Lower lobe of right lung (tissue), 2 donors: ENCODE measurements around the gene ASCC3. TPM values are rescaled to one million over a fixed set of nuclear protein-coding genes. Genes with fewer than 3 reads are reported as not detected.

ENCODE experiments used
- ATAC-seq, 2 donors: fragments of 200-7000 bp; cut with Tn5 transposase; one replicate each; pipeline ENCODE4 v1.9.1; 2020 to 2022; ENCODE audit warnings: mild to moderate bottlenecking in 2 of 2, moderate library complexity in 2 of 2
- DNase-seq: peaks from one replicate; pipeline ENCODE4 v3.0.0-alpha.2; 2020
- H3K27ac ChIP-seq: fragments of 200-600 bp; one replicate; pipeline ENCODE4 v1.8.0; 2022
- H3K27me3 ChIP-seq: fragments of 200-600 bp; one replicate; pipeline ENCODE4 v1.8.0; 2022; ENCODE audit warnings: low read depth
- H3K36me3 ChIP-seq: fragments of 200-600 bp; one replicate; pipeline ENCODE4 v1.8.0; 2022; ENCODE audit warnings: mild to moderate bottlenecking
- H3K4me1 ChIP-seq: fragments of 200-600 bp; one replicate; pipeline ENCODE4 v1.8.0; 2022
- H3K4me3 ChIP-seq: fragments of 200-600 bp; one replicate; pipeline ENCODE4 v1.8.0; 2022; ENCODE audit warnings: mild to moderate bottlenecking
- H3K9me3 ChIP-seq: fragments of 200-600 bp; one replicate; pipeline ENCODE4 v1.8.0; 2022
- CTCF ChIP-seq: fragments of 200-600 bp; IDR thresholded peaks from one replicate; pipeline ENCODE4 v1.8.0; 2022; ENCODE audit warnings: antibody characterized with exemption, mild to moderate bottlenecking
- intact Hi-C: fragments of 100-400 bp; cut with DNase I; formaldehyde crosslinking; loops from one replicate; pipeline ENCODE4 v1.11.0; 2022
- total RNA-seq: library from RNA; stranded (reverse); fragmentation: NEBNext Ultra II Directional; extraction: Animal tissue kit (Norgen Biotek cat#: 25700); gene quantifications from one replicate; pipeline ENCODE4 v1.2.1, GENCODE V29; 2021
- donor health status: DM: no; HTN: yes; CAD: no; lungs with severe emphysema.

The ASCC3 gene
- total RNA-seq, 1 donor from 2014 or later, result 34.8 TPM

DNA sequence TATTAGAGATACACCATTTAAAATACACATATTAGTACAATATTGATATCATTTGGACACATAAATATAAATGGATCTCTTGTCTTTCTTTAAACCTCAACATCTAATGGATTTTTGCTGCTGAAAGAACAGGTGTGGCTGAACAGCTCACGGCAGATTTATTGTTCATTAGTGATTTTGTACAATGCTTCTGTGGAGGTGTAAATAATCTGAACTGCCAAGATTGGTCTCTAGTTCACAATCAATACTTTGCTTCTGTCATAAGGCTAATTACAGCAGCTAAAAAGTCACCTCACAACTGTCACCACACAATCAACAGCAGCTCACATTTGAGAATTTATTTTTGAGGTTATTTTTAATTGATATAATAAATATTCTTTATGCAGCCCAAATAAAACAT lies 254.4 kb downstream of the ASCC3 start:
- Histone ChIP-seq H3K27ac (no peak overlapping the region), H3K27me3 (no peaks in the 10 kb centered on the region), H3K36me3 (peaks cover 14% of the 10 kb centered on the region), H3K4me3 (no peak overlapping the region), H3K4me1 (no peaks in the 10 kb centered on the region), H3K9me3 (no peaks in the 10 kb centered on the region)
- intact Hi-C loops, result no loop called here
- DNase-seq (no peak), ATAC-seq (no peak)
- TF ChIP-seq CTCF, result no peak

DNA sequence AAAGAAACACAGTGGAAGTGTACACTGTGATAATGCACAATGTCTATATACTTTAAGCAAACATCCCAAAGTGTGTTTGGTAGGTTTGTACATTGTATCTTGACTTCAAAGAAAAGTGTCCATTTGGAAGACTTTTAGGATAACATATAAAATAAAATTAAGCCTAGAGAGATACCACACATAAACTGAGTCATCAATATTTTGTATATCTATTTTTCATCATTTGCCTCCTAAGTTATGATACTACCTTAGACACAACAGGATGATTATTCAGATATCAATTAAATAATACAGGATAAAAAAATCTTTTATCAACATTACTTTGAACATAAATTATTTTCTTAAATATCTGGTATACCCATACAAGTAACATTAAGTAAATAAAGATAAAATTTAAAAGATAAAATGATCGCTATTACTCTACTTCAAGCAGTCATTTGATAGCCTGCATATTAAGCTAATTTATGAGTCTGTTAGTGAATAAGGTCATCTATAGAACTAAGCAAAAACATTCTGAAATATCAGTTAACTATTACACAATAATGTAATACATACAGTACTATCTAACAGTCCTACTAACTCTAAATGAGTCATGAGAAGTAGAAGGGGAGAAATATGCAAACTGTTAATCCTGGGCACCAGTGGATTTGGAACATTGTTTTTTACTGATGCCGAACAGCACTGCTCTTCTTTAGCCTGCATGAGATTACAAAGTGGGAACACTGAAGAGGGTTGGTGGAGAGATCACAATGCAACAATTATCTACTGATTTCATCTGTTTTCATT lies 258.0 kb downstream of the ASCC3 start:
- intact Hi-C loops, result no loop called here
- no peak for TF ChIP-seq CTCF
- DNase-seq (no peak), ATAC-seq (no peak)
- Histone ChIP-seq H3K4me3 (no peak overlapping the region), H3K4me1 (no peaks in the 10 kb centered on the region), H3K36me3 (peaks cover 20% of the 10 kb centered on the region), H3K27ac (no peak overlapping the region), H3K9me3 (no peaks in the 10 kb centered on the region), H3K27me3 (no peaks in the 10 kb centered on the region)

- intact Hi-C loops, result no loop called here
- ATAC-seq (no peak), DNase-seq (no peak)
- no peak for TF ChIP-seq CTCF
- Histone ChIP-seq H3K4me1 (no peaks in the 10 kb centered on the region), H3K4me3 (no peak overlapping the region), H3K27ac (no peak overlapping the region), H3K27me3 (no peaks in the 10 kb centered on the region), H3K9me3 (no peaks in the 10 kb centered on the region), H3K36me3 (peaks cover 17% of the 10 kb centered on the region)
Measured at GRCh38 chr6:100620085-100620840, 260.9 kb downstream of the ASCC3 start.

- TF ChIP-seq CTCF, result no peak
- no peak for ATAC-seq
Measured at GRCh38 chr6:100618351-100618671, 262.8 kb downstream of the ASCC3 start.

GRCh38 chr6:100617633-100618350 lies 263.3 kb downstream of the ASCC3 start:
- H3K27ac ChIP-seq, result no peak overlapping the region
- intact Hi-C loops, result no loop called here
- no peak overlapping the region for H3K4me3 ChIP-seq
- TF ChIP-seq CTCF, result no peak
- H3K36me3 ChIP-seq, result peaks cover 5% of the 10 kb centered on the region
- H3K4me1 ChIP-seq, result no peaks in the 10 kb centered on the region
- no peaks in the 10 kb centered on the region for H3K9me3 ChIP-seq
- DNase-seq, result no peak
- peak in 1 of 2 donors; percentile 15 for ATAC-seq
- no peaks in the 10 kb centered on the region for H3K27me3 ChIP-seq

More at GRCh38 chr6:100618351-100618671, 262.8 kb downstream of the ASCC3 start:
- DNase-seq, result no peak
- H3K36me3 ChIP-seq, result peaks cover 5% of the 10 kb centered on the region
- no peaks in the 10 kb centered on the region for H3K4me1 ChIP-seq
- no peaks in the 10 kb centered on the region for H3K27me3 ChIP-seq
- intact Hi-C loops, result no loop called here
- H3K27ac ChIP-seq, result no peak overlapping the region
- no peaks in the 10 kb centered on the region for H3K9me3 ChIP-seq
- H3K4me3 ChIP-seq, result no peak overlapping the region
